BLaER1 treated with 17β-estradiol and CSF1 and Interleukin-3, amounts not matched to agents 10 nM and 100 nM (cell line): ENCODE measurements around the gene CEP128.

Source experiments
- H3K27ac ChIP-seq, 11 experiments: shearing (Covaris generic); formaldehyde crosslinking; 2 replicates each; pipeline ENCODE4 v1.8.1; 2022
- H3K27me3 ChIP-seq, 11 experiments: shearing (Covaris generic); formaldehyde crosslinking; 2 replicates each; pipeline ENCODE4 v1.8.1; 2022
- H3K36me3 ChIP-seq, 11 experiments: shearing (Covaris generic); formaldehyde crosslinking; 2 replicates each; pipeline ENCODE4 v1.8.1; 2022
- H3K4me1 ChIP-seq, 10 experiments: shearing (Covaris generic); formaldehyde crosslinking; 2 replicates each; pipeline ENCODE4 v1.8.1; 2022
- H3K4me2 ChIP-seq, 11 experiments: shearing (Covaris generic); formaldehyde crosslinking; 2 replicates each; pipeline ENCODE4 v1.8.1; 2022
- H3K4me3 ChIP-seq, 10 experiments: shearing (Covaris generic); formaldehyde crosslinking; 2 replicates each; pipeline ENCODE4 v1.8.1; 2022
- H3K9ac ChIP-seq, 11 experiments: shearing (Covaris generic); formaldehyde crosslinking; 2 replicates each; pipeline ENCODE4 v1.8.1; 2022
- H3K9me3 ChIP-seq, 11 experiments: shearing (Covaris generic); formaldehyde crosslinking; replicated peaks in 1 of 11; 2 replicates each; pipeline ENCODE4 v1.8.1; 2022
- H4K20me1 ChIP-seq, 11 experiments: shearing (Covaris generic); formaldehyde crosslinking; 2 replicates each; pipeline ENCODE4 v1.8.1; 2022
- Cebpa-rat ChIP-seq, 11 experiments: shearing (Covaris generic); IDR thresholded peaks; 2 replicates each; pipeline ENCODE4 v1.8.1; 2022

CEP128 gene

GRCh38 chr14:80521456-80521855, 420.1 kb downstream of the CEP128 start:
- Histone ChIP-seq H3K36me3 (peaks cover 10 to 79% (median 38%) of the 10 kb centered on the region in 11 experiments; a peak in 21 of 22 replicates), H4K20me1 (no peaks in the 10 kb centered on the region), H3K4me1 (no peaks in the 10 kb centered on the region), H3K27me3 (no peaks in the 10 kb centered on the region), H3K27ac (no peak overlapping the region), H3K9me3 (peaks cover 0 to 4% (median 0%) of the 10 kb centered on the region in 11 experiments; a peak in 1 of 22 replicates), H3K9ac (no peak overlapping the region), H3K4me3 (no peak overlapping the region), H3K4me2 (no peak overlapping the region)
- TF ChIP-seq Cebpa-rat (IDR thresholded peaks at IDR 0.05): no peak

GRCh38 chr14:80519002-80519401, 422.5 kb downstream of the CEP128 start:
- H3K9me3 ChIP-seq: peaks cover 0 to 23% (median 11%) of the 10 kb centered on the region in 11 experiments; a peak in 11 of 22 replicates
- no peak overlapping the region for H3K9ac ChIP-seq
- H3K36me3 ChIP-seq: peaks cover 22 to 79% (median 43%) of the 10 kb centered on the region in 11 experiments; a peak in 21 of 22 replicates
- no peaks in the 10 kb centered on the region for H4K20me1 ChIP-seq
- no peaks in the 10 kb centered on the region for H3K27me3 ChIP-seq
- no peaks in the 10 kb centered on the region for H3K4me1 ChIP-seq
- H3K27ac ChIP-seq: no peak overlapping the region
- no peak overlapping the region for H3K4me3 ChIP-seq
- H3K4me2 ChIP-seq: no peak overlapping the region
- TF ChIP-seq Cebpa-rat (IDR thresholded peaks at IDR 0.05): no peak

- TF ChIP-seq Cebpa-rat (IDR thresholded peaks at IDR 0.05): no peak
- Histone ChIP-seq H3K36me3 (peaks cover 26 to 79% (median 37%) of the 10 kb centered on the region in 11 experiments; a peak in 21 of 22 replicates), H4K20me1 (no peaks in the 10 kb centered on the region), H3K9me3 (peaks cover 0 to 23% (median 11%) of the 10 kb centered on the region in 11 experiments; a peak in 14 of 22 replicates), H3K9ac (no peak overlapping the region), H3K4me1 (no peaks in the 10 kb centered on the region), H3K4me2 (no peak overlapping the region), H3K27me3 (no peaks in the 10 kb centered on the region), H3K4me3 (no peak overlapping the region), H3K27ac (no peak overlapping the region)
These were observed 423.4 kb downstream of the CEP128 start for GRCh38 chr14:80518173-80518572.

GRCh38 chr14:80507292-80507869, 434.2 kb downstream of the CEP128 start:
- H3K4me3 ChIP-seq: no peak overlapping the region
- no peak overlapping the region for H3K9ac ChIP-seq
- H3K27me3 ChIP-seq: no peaks in the 10 kb centered on the region
- no peak for TF ChIP-seq Cebpa-rat (IDR thresholded peaks at IDR 0.05)
- H3K36me3 ChIP-seq: peaks cover 0 to 13% (median 0%) of the 10 kb centered on the region in 11 experiments; a peak in 8 of 22 replicates
- no peak overlapping the region for H3K27ac ChIP-seq
- no peaks in the 10 kb centered on the region for H3K4me1 ChIP-seq
- peaks cover 0 to 2% (median 0%) of the 10 kb centered on the region in 11 experiments; a peak in 1 of 22 replicates for H3K9me3 ChIP-seq
- no peaks in the 10 kb centered on the region for H4K20me1 ChIP-seq
- H3K4me2 ChIP-seq: no peak overlapping the region

- H4K20me1 ChIP-seq: no peaks in the 10 kb centered on the region
- H3K27me3 ChIP-seq: no peaks in the 10 kb centered on the region
- no peaks in the 10 kb centered on the region for H3K9me3 ChIP-seq
- no peak overlapping the region for H3K27ac ChIP-seq
- H3K4me2 ChIP-seq: no peak overlapping the region
- peaks cover 0 to 24% (median 10%) of the 10 kb centered on the region in 11 experiments; a peak in 10 of 22 replicates for H3K36me3 ChIP-seq
- no peaks in the 10 kb centered on the region for H3K4me1 ChIP-seq
- no peak for TF ChIP-seq Cebpa-rat (IDR thresholded peaks at IDR 0.05)
- no peak overlapping the region for H3K4me3 ChIP-seq
- no peak overlapping the region for H3K9ac ChIP-seq
These were observed 436.8 kb downstream of the CEP128 start for GRCh38 chr14:80504781-80505180.

- no peaks in the 10 kb centered on the region for H3K27me3 ChIP-seq
- H3K4me3 ChIP-seq: no peak overlapping the region
- H4K20me1 ChIP-seq: no peaks in the 10 kb centered on the region
- H3K36me3 ChIP-seq: peaks cover 0 to 16% (median 10%) of the 10 kb centered on the region in 11 experiments; a peak in 10 of 22 replicates
- no peak overlapping the region for H3K9ac ChIP-seq
- no peak for TF ChIP-seq Cebpa-rat (IDR thresholded peaks at IDR 0.05)
- H3K4me1 ChIP-seq: peaks cover 0 to 12% (median 5%) of the 10 kb centered on the region in 10 experiments; a peak in 10 of 20 replicates
- H3K4me2 ChIP-seq: no peak overlapping the region
- H3K9me3 ChIP-seq: no peaks in the 10 kb centered on the region
- H3K27ac ChIP-seq: no peak overlapping the region
These were observed 443.0 kb downstream of the CEP128 start for GRCh38 chr14:80498533-80498932.

- Histone ChIP-seq H3K36me3 (0 out of 22 replicates have a peak, but pooled peaks cover 0 to 1% (median 0%) of the 10 kb centered on the region in 11 experiments), H3K9me3 (no peaks in the 10 kb centered on the region), H3K4me1 (peaks cover 6 to 27% (median 17%) of the 10 kb centered on the region in 10 experiments; a peak in 18 of 20 replicates), H4K20me1 (no peaks in the 10 kb centered on the region), H3K9ac (no peak overlapping the region), H3K27ac (no peak overlapping the region), H3K4me2 (no peak overlapping the region), H3K27me3 (no peaks in the 10 kb centered on the region), H3K4me3 (no peak overlapping the region)
- TF ChIP-seq Cebpa-rat (IDR thresholded peaks at IDR 0.05): peak in 1 of 11 experiments; percentile 58; a peak in 1 of 22 replicates
These were observed 445.4 kb downstream of the CEP128 start for GRCh38 chr14:80496090-80496489.

GRCh38 chr14:80494769-80495168, 446.8 kb downstream of the CEP128 start:
- TF ChIP-seq Cebpa-rat (IDR thresholded peaks at IDR 0.05): no peak
- H3K27me3 ChIP-seq: no peaks in the 10 kb centered on the region
- no peaks in the 10 kb centered on the region for H3K9me3 ChIP-seq
- no peaks in the 10 kb centered on the region for H3K36me3 ChIP-seq
- no peaks in the 10 kb centered on the region for H4K20me1 ChIP-seq
- H3K27ac ChIP-seq: no peak overlapping the region
- H3K4me1 ChIP-seq: peaks cover 8 to 31% (median 20%) of the 10 kb centered on the region in 10 experiments; a peak in 18 of 20 replicates
- H3K4me2 ChIP-seq: 0 out of 22 replicates have a peak overlapping the region, but pooled peaks of 1 of the 11 experiments have one; percentile 62
- H3K4me3 ChIP-seq: no peak overlapping the region
- H3K9ac ChIP-seq: no peak overlapping the region

GRCh38 chr14:80493620-80494019, 447.9 kb downstream of the CEP128 start:
- Histone ChIP-seq H3K27me3 (no peaks in the 10 kb centered on the region), H3K4me2 (peak overlapping the region in 6 of 11 experiments; percentile 4 to 83 (median 54); a peak in 8 of 22 replicates), H3K9ac (no peak overlapping the region), H3K36me3 (no peaks in the 10 kb centered on the region), H4K20me1 (no peaks in the 10 kb centered on the region), H3K4me3 (no peak overlapping the region), H3K9me3 (no peaks in the 10 kb centered on the region), H3K27ac (0 out of 22 replicates have a peak overlapping the region, but pooled peaks of 1 of the 11 experiments have one; percentile 17), H3K4me1 (peaks cover 8 to 31% (median 20%) of the 10 kb centered on the region in 10 experiments; a peak in 18 of 20 replicates)
- no peak for TF ChIP-seq Cebpa-rat (IDR thresholded peaks at IDR 0.05)
